Fibroblast of skin of right quadriceps (primary cell): Measurements from ENCODE around the gene ERI3.

Experiments used
- DNase-seq: peaks from one replicate; pipeline ENCODE4 v3.0.0-alpha.2; 2013

The ERI3 gene

GRCh38 chr1:44281962-44282703, 72.9 kb downstream of the ERI3 start:
- no peak for DNase-seq

GRCh38 chr1:44276901-44277300, 78.2 kb downstream of the ERI3 start:
- no peak for DNase-seq

GRCh38 chr1:44275991-44276405, 79.1 kb downstream of the ERI3 start:
- DNase-seq = peak; percentile 45

- DNase-seq = no peak
Measured at GRCh38 chr1:44275296-44275962, 79.6 kb downstream of the ERI3 start.

GRCh38 chr1:44273560-44274350, 81.3 kb downstream of the ERI3 start:
- no peak for DNase-seq

GRCh38 chr1:44272992-44273391, 82.1 kb downstream of the ERI3 start:
- DNase-seq = no peak

- DNase-seq = no peak
Measured at GRCh38 chr1:44271646-44272045, 83.4 kb downstream of the ERI3 start.

GRCh38 chr1:44270686-44271628, 84.1 kb downstream of the ERI3 start:
- no peak for DNase-seq

- no peak for DNase-seq
Measured at GRCh38 chr1:44268054-44268453, 87.0 kb downstream of the ERI3 start.

GRCh38 chr1:44267438-44267837, 87.6 kb downstream of the ERI3 start:
- DNase-seq = no peak

- DNase-seq = no peak
Measured at GRCh38 chr1:44266400-44267344, 88.4 kb downstream of the ERI3 start.

- no peak for DNase-seq
Measured at GRCh38 chr1:44265656-44266358, 89.2 kb downstream of the ERI3 start.

- DNase-seq = no peak
Measured at GRCh38 chr1:44264451-44264771, 90.6 kb downstream of the ERI3 start.

GRCh38 chr1:44263568-44264450, 91.2 kb downstream of the ERI3 start:
- no peak for DNase-seq

GRCh38 chr1:44262816-44263567, 92.1 kb downstream of the ERI3 start:
- DNase-seq = no peak

- DNase-seq = no peak
Measured at GRCh38 chr1:44262414-44262813, 92.6 kb downstream of the ERI3 start.

- no peak for DNase-seq
Measured at GRCh38 chr1:44261962-44262361, 93.1 kb downstream of the ERI3 start.

- DNase-seq = no peak
Measured at GRCh38 chr1:44261171-44261817, 93.8 kb downstream of the ERI3 start.

GRCh38 chr1:44260792-44261170, 94.3 kb downstream of the ERI3 start:
- DNase-seq = no peak
